Measurements from ENCODE around the gene RASL12. TPM values are rescaled to one million over a fixed set of nuclear protein-coding genes. Genes with fewer than 3 reads are reported as not detected.

RASL12 gene
- polyA plus RNA-seq, 1 experiment, result 11.4 TPM

DNA sequence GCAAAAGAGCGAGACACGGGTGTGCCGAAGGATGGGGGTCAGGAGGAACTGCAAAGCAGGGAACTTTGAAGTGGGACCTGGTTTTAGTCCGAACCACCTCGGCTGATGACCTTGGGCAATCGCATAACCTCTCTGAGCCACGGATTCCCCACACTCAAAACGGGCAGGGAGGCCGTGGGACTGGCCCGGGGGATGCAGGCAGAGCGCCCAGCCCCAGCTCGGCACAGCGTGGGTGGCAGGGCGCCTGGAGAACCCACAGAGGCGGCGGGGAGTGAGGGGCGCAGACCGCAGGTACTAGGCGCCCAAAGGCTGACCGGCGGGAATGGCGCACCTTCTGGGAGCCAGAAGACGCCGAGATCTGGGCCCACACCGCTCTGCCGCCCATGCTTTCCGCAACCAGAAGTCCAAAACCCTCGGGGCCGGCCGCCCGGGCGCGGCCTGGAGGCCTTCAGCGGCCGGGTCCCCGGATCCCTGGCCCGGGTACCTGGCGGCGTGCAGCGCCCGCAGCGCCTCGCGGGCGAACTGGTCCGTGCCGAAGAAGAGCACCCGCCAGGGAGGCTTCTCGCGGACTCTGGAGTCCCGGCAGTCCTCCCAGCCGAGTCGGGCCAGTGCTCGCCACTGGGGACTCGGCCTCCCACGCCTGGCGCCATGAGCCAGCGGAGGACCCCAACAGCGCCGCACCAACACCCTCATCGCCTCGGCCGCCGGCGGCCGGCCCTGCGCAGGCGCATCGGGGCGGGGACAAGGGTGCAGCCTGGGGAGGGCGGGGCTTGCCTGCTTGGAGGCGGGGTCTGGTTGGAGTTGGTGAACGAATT lies 38.7 kb downstream of the RASL12 start, which contains the start of gene MTFMT:
Gene MTFMT (minus strand): TSS at position 719 of the 815 bp plus-strand sequence. CDS start 26 bp downstream, at position 693.
- H3K9me3 ChIP-seq (ENCODE audit: control insufficient read depth, insufficient read depth, low read length), result peaks cover 3% of the 10 kb centered on the region; the same call in 1 of the 2 replicates
- H3K27me3 ChIP-seq (ENCODE audit: control insufficient read depth, insufficient read depth, low read length), result no peaks in the 10 kb centered on the region
- H3K27ac ChIP-seq (ENCODE audit: low read depth, low read length), result no peak within 1 kb of the TSS
- no peak for TF ChIP-seq CTCF (IDR thresholded peaks at IDR 0.05; ENCODE audit: low read depth, low read length)
- POLR2A ChIA-PET, result no interaction called here
- CTCF ChIA-PET, result no interaction called here
- no peak for DNase-seq (ENCODE audit: low read depth, low spot score)
- H3K4me3 ChIP-seq (ENCODE audit: low read depth, low read length), result peak within 1 kb of the TSS; percentile 85

GRCh38 chr15:65028338-65028737 lies 39.5 kb downstream of the RASL12 start:
- POLR2A ChIA-PET, result no interaction called here
- Histone ChIP-seq H3K4me3 (ENCODE audit: low read depth, low read length) (peak overlapping the region; percentile 85), H3K27ac (ENCODE audit: low read depth, low read length) (no peak overlapping the region), H3K27me3 (ENCODE audit: control insufficient read depth, insufficient read depth, low read length) (no peaks in the 10 kb centered on the region), H3K9me3 (ENCODE audit: control insufficient read depth, insufficient read depth, low read length) (peaks cover 3% of the 10 kb centered on the region; the same call in 1 of the 2 replicates)
- CTCF ChIA-PET, result no interaction called here
- TF ChIP-seq CTCF (IDR thresholded peaks at IDR 0.05; ENCODE audit: low read depth, low read length), result no peak
- DNase-seq (ENCODE audit: low read depth, low spot score), result no peak

- TF ChIP-seq CTCF (IDR thresholded peaks at IDR 0.05; ENCODE audit: low read depth, low read length), result no peak
- Histone ChIP-seq H3K27me3 (ENCODE audit: control insufficient read depth, insufficient read depth, low read length) (no peaks in the 10 kb centered on the region), H3K4me3 (ENCODE audit: low read depth, low read length) (peak overlapping the region; percentile 85), H3K27ac (ENCODE audit: low read depth, low read length) (no peak overlapping the region), H3K9me3 (ENCODE audit: control insufficient read depth, insufficient read depth, low read length) (peaks cover 3% of the 10 kb centered on the region; the same call in 1 of the 2 replicates)
- DNase-seq (ENCODE audit: low read depth, low spot score), result no peak
- ChIA-PET CTCF (interaction anchor here (1.4 kb wide), 1 partner anchor 74 kb away, joined by 7 read pairs; no protein-coding TSS in a partner anchor), POLR2A (no interaction called here)
Measured at GRCh38 chr15:65027593-65027992, 40.2 kb downstream of the RASL12 start.

- H3K27me3 ChIP-seq (ENCODE audit: control insufficient read depth, insufficient read depth, low read length), result no peaks in the 10 kb centered on the region
- peaks cover 3% of the 10 kb centered on the region; the same call in 1 of the 2 replicates for H3K9me3 ChIP-seq (ENCODE audit: control insufficient read depth, insufficient read depth, low read length)
- no peak overlapping the region for H3K27ac ChIP-seq (ENCODE audit: low read depth, low read length)
- no peak for DNase-seq (ENCODE audit: low read depth, low spot score)
- TF ChIP-seq CTCF (IDR thresholded peaks at IDR 0.05; ENCODE audit: low read depth, low read length), result no peak
- no peak overlapping the region for H3K4me3 ChIP-seq (ENCODE audit: low read depth, low read length)
- CTCF ChIA-PET, result interaction anchor here (1.4 kb wide), 1 partner anchor 75 kb away, joined by 7 read pairs; no protein-coding TSS in a partner anchor
- POLR2A ChIA-PET, result no interaction called here
Measured at GRCh38 chr15:65026756-65027155, 41.0 kb downstream of the RASL12 start.

DNA sequence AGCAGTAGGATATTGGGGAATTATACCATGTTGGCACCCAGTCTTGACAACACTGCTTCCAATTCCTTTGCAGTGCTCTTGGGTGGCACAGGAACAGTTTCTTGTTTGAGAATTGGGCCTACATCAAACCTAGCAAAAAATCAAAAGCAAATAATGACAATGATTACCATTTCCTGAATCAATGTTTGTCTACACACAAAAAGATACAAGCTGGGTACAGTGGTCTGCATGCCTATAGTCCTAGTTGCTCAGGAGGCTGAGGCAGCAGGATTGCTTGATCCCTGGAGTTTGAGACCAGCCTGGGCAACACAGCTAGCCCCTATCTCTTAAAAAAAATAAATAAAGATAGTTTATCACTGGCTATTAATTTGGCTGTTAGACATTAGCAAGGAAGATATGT lies 46.3 kb downstream of the RASL12 start:
- CTCF ChIA-PET, result interaction anchor here (1.9 kb wide), 1 partner anchor 12 kb away, joined by 4 read pairs; no protein-coding TSS in a partner anchor
- POLR2A ChIA-PET, result no interaction called here
- DNase-seq (ENCODE audit: low read depth, low spot score), result no peak
- H3K27ac ChIP-seq (ENCODE audit: low read depth, low read length), result no peak overlapping the region
- no peaks in the 10 kb centered on the region for H3K9me3 ChIP-seq (ENCODE audit: control insufficient read depth, insufficient read depth, low read length)
- no peak overlapping the region for H3K4me3 ChIP-seq (ENCODE audit: low read depth, low read length)
- no peak for TF ChIP-seq CTCF (IDR thresholded peaks at IDR 0.05; ENCODE audit: low read depth, low read length)
- H3K27me3 ChIP-seq (ENCODE audit: control insufficient read depth, insufficient read depth, low read length), result no peaks in the 10 kb centered on the region
